Thyroid gland (tissue), 4 donors: ENCODE measurements around the gene SLC25A20.

ENCODE experiments used
- CTCF ChIP-seq, 6 experiments: fragments of 200-600 bp in 3 of 6; fragments of 450-650 bp in 3 of 6; sonication (generic) in 3 of 6; IDR thresholded peaks; one replicate each; pipeline ENCODE4 v1.5.1; 2016 to 2019; ENCODE audit warnings: antibody characterized with exemption in 6 of 6, mild to moderate bottlenecking in 2 of 6, inconsistent platforms in 1 of 6, moderate library complexity in 1 of 6
- POLR2A ChIP-seq, 2 donors: fragments of 450-650 bp; IDR thresholded peaks; one replicate each; pipeline ENCODE4 v1.6.1; 2017; ENCODE audit warnings: antibody characterized with exemption in 2 of 2, mild to moderate bottlenecking in 2 of 2, moderate library complexity in 1 of 2

- TF ChIP-seq CTCF (IDR thresholded peaks at IDR 0.05) (no peak), POLR2A (IDR thresholded peaks at IDR 0.05) (no peak)
Observed at GRCh38 chr3:48945432-48945831, 46.8 kb upstream of the SLC25A20 start.
